NCI-H2107 treated with DMSO at 0.1 percent for 48 hours (cell line): ENCODE measurements around the gene TSPAN7.

Source experiments
- DNase-seq: peaks from one replicate; lab custom pipeline; 2025; ENCODE audit not compliant: unreplicated experiment; lab: John Stamatoyannopoulos, UW

TSPAN7 gene

GRCh38 chrX:38643903-38644302 lies 82.6 kb downstream of the TSPAN7 start:
- no peak for DNase-seq

DNA sequence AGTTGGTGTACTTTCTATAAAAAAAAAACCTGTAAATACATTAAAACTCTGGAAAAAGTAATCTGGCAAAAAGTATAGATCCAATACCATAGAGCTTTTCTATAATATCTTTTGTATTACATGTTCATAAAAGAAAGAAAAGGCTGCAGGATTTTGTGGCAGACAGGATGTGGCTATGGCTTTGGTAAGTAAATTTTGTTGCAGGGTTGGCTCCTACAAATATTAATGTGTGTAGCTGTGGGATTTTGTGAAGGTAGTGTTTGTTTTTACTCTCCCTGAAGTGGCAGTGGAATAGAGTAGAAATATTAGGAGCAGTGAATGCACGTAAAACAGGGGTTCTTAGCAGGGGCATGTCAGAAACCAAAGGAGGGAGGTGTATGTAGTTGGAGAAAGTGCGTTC lies 84.8 kb downstream of the TSPAN7 start:
- DNase-seq: no peak

DNA sequence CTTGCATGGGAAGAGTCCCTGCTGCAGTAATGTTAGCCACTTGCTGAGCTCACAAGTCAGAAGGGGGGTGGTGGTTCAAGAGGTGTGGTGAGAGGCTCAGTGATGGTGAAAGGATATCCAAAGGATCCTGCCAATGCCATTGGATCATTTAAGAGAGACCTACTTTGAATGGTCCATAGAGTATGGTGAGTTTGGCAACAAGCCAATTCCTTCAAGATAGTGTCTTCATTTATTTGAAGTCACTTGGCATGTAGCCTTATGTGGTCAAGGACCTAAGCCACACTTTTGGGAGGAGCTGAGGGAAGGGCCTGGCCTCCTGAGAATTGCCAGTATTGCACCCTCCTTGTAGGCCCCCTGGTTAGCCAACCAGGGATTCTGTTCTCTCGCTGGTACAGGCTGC lies 87.9 kb downstream of the TSPAN7 start:
- DNase-seq: no peak

DNA sequence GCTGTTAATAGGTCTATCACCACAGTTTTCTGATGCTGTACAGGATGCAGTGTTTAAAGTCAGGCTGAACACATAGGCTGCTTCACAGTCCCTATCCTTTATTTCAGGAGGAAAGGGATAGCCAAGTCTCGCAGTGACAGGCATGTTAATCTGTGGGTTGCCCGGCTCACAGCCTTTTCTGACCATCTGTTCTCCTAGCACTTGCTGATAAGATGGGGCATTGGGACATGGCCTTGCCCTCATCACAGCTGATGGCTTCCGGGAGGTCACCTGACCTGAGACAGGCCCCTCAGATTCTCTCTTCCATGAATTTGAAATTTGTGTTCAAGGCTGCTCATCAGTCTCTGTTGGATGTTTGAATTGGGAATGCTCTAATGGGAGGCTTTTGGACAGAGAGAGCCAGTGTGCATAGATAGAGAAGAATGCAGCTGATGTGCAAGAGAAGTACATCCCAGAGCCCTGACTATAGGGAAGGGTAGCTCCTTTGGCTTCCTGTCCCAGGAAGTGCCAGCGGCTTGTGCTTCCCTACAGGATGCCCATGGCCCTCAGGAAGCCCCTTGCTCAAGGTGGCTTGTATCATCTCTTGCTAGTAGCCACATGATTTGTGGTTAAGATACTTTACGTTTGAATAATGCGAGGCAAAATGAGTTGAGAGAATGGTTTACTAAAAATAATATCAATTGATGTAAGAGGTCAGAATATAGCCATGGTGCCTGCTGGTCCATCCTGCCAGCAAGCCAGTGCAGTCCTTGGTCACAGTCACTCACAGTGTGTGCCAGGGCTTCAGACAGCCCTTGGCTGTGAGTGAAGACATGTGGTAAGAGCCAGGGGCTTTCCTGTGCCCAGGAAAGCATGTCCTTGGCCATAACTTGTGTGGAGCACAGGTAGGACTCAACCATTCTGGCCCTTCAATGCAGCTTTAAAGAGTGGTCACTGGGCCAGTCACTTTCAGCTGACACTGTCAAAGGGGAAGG lies 88.6 kb downstream of the TSPAN7 start:
- no peak for DNase-seq

GRCh38 chrX:38651625-38652601 lies 90.6 kb downstream of the TSPAN7 start:
- DNase-seq: no peak

GRCh38 chrX:38652934-38653442 lies 91.6 kb downstream of the TSPAN7 start:
- no peak for DNase-seq

DNA sequence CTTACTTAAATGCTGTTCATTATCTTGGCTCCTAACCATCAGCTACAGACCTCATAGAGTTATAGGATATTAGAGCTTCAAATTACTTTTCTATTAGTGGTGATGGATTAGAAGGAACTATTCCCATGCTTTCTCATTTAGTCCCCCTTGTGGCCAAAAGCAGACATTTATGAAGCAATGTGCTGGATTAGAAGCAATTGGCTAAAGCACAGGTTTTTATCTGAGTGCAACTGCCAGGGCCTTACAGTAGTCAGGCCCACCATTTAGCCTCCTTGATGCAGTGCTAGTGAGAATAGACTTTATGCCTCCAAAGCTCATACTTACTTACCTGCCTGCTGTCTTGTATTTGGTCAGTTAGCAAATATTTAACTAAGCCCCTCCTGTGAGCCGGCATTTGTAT lies 93.0 kb downstream of the TSPAN7 start:
- DNase-seq: peak; percentile 17

DNA sequence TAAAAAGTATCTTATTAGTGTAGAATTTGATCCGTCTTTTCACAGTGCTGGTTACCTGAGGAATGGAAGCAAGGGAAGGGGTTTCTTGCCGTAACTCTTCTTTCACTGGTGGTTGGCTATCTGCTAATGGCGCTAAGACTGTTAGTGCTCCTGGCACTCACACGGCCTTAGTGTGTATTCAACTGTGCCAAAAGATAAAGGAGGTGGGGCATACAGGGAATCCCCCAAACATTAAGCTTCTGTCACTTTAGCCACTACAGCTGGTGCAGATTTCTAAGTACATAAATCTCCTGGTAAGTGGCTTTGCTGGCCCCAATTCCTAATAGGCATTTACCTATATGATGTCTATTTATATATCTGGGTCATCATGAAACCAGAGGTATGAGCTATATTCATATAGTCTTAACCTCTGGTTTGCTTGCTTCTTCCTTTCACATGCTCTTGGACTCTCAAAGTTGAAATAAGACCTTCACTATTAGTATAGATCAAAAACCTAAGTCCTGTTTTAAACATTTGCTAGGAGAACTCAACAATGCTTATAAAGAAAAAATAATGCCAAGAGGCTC lies 95.1 kb downstream of the TSPAN7 start:
- DNase-seq: no peak

GRCh38 chrX:38657562-38657961 lies 96.2 kb downstream of the TSPAN7 start:
- no peak for DNase-seq

- no peak for DNase-seq
Observed at GRCh38 chrX:38660395-38661102, 99.2 kb downstream of the TSPAN7 start.

DNA sequence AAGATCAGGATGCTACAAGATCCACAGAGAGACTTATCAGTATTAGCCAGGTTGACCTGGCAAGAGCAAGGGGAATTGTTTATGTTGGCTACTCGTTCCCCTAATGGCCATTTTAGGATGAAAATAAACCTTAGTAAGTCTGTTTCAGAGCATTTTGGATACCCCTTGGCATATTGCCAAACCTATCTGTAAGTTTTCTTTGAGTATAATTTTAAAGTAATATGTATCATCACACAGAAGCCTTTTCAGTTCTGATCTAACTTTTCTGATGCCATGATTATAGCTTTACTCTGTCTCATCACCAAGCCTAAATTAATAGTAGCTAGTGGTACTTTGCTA lies 99.7 kb downstream of the TSPAN7 start:
- DNase-seq: no peak

DNA sequence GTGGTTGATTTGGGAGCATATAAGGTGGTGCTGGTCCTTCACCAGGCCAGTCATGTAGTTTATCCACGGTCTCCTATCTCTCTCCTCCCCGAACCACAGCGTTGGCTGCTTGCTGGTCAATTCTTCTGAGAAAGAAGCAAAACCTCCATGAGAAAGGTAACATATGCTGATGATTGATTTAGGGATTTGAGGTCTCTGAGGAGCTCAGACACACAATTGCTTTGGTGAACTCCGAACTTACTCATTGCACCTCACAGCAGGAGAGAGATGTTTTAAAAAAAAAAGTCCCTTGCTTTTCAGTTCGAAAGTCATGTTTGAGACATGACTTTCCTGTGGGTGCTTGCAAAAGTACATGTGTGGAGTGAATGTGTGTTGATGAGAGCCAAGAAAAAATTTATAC lies 100.2 kb downstream of the TSPAN7 start:
- no peak for DNase-seq

DNA sequence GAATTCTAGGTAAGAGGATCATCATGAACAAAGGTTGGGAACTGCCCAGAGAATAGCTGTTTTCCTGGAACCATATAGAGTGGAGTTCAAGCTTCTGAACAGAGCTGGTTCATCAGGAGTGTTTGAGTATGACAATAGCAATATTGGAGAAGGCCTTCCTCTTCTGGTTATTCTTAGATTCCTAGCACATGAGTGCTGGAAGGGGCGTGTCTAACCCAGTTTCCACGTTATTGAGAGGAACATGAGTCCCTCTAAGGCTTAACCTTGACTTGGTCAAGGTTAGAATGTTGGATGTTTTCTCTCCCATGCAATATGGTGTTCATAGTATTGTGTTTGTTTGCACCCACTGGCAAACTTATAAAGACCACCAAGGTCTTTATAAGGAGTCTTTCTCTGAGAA lies 101.3 kb downstream of the TSPAN7 start:
- no peak for DNase-seq

DNA sequence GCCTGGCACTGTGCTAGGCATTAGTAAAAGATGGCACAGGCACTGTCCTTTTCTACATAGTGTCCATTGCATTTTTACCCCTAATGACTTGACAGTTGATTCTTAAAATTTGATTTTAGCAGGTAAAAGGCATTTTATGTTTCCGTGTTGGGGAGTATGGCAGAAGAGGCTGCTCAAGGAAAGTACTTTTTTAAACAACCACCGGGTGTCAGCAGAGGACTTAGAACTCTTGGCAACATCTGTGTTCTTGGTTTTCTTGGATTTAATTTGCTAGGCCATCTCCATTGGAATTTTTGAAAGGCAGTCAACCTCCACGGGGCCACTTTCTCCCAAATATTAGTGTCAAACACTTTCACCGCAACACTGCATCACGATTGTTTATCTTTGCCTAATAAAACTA lies 102.9 kb downstream of the TSPAN7 start:
- peak; percentile 43 for DNase-seq

DNA sequence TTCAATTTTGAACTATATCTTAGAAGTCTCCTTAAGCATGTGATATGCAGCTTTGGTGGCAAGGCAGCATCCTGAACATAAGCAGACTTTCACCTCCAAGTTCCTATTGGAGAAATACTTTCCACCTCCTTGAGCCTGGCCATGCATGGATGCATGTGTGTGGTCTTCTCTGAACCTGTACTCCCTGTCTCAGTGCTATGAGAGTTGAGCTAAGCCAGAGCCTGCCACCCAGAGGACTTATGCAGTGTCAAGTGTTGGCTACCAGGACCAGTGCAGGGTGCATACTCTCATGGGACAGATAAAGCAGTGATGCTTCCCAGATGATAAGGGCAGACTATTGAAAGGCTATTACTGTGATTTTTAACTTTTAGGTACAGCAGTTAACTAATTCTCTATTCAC lies 105.6 kb downstream of the TSPAN7 start:
- no peak for DNase-seq

GRCh38 chrX:38668771-38669170 lies 107.4 kb downstream of the TSPAN7 start:
- no peak for DNase-seq

- DNase-seq: no peak
Observed at GRCh38 chrX:38669428-38669827, 108.1 kb downstream of the TSPAN7 start.

DNA sequence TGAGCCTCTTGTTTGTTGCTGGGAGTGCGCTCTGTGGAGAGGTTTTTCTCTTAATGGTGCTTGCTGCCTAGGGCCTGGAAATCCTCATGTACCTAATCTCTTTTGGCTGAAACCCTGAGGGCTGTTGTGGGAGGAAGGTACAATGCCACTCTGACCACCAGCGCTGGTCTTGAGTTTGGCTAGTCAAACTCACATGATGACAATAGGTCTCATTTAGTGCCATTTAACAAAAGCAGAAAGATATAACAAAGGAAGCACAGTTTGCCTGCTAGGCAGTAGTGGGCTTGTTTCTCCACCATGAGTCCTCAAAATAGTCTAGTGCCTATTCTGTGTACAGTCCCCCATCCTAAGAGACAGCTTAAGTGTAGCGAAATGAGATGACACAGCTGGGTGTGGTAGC lies 111.3 kb downstream of the TSPAN7 start:
- no peak for DNase-seq

DNA sequence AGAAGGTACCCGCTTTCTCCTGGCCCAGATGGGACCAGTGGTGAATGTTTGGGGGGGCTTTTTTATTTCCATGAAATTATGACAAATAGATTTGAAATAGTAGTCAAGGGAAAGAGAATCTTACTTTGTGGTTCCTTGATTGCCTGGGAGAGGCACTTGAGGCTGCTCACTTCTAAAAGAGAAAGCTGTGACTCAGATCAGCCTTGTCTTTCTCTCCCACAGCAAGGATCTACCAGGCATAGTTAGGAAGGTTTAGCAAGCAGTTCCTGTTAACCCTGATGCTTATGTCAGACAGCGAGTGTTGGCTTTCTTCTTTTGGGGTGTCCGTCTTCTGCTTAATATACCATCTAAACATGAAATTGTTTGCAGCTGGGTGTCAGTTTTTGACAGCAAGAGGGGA lies 114.5 kb downstream of the TSPAN7 start:
- DNase-seq: peak; percentile 4

DNA sequence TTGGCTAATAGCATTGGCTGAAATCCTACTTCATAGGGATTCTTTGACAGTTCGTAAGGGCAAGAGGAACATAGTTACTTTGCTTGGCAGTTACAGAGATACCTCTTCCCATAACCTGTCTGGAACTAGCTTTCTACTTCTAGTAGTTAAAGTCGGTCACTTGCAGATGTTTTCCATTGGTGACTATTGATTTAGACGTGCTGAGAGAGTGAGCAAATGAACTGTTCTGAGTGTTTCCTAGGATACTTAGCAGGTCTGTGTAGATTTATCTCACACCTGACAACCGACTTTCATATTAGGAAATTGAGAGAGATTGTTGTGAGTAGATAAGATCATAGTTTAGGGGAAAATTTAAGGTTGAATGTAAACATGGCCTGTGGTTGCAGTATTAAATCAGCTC lies 116.8 kb downstream of the TSPAN7 start:
- no peak for DNase-seq

DNA sequence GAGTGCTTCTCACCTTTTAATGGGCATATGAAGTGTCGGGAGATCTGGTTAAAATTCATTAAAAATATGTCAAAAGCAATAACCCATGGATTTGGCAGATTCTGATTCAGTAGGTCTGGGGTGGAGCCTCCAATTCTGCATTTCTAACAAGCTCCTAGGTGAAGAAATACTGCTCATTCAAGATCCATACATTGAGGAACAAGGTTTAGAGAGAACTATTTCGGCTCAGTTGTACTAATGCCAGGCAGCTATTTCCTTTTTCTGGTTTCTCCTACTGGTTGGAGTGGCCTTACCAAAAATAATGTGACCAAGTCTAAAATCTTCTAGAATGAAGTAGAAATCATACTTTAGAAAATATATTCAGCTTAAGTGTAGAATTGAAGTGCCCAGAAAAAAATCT lies 117.5 kb downstream of the TSPAN7 start:
- DNase-seq: no peak
